NCI-H510A (cell line): Measurements from ENCODE around the gene USP47.

ENCODE experiments used
- DNase-seq: peaks from one replicate; lab custom pipeline; 2025; lab: John Stamatoyannopoulos, UW

USP47 gene, protein sequence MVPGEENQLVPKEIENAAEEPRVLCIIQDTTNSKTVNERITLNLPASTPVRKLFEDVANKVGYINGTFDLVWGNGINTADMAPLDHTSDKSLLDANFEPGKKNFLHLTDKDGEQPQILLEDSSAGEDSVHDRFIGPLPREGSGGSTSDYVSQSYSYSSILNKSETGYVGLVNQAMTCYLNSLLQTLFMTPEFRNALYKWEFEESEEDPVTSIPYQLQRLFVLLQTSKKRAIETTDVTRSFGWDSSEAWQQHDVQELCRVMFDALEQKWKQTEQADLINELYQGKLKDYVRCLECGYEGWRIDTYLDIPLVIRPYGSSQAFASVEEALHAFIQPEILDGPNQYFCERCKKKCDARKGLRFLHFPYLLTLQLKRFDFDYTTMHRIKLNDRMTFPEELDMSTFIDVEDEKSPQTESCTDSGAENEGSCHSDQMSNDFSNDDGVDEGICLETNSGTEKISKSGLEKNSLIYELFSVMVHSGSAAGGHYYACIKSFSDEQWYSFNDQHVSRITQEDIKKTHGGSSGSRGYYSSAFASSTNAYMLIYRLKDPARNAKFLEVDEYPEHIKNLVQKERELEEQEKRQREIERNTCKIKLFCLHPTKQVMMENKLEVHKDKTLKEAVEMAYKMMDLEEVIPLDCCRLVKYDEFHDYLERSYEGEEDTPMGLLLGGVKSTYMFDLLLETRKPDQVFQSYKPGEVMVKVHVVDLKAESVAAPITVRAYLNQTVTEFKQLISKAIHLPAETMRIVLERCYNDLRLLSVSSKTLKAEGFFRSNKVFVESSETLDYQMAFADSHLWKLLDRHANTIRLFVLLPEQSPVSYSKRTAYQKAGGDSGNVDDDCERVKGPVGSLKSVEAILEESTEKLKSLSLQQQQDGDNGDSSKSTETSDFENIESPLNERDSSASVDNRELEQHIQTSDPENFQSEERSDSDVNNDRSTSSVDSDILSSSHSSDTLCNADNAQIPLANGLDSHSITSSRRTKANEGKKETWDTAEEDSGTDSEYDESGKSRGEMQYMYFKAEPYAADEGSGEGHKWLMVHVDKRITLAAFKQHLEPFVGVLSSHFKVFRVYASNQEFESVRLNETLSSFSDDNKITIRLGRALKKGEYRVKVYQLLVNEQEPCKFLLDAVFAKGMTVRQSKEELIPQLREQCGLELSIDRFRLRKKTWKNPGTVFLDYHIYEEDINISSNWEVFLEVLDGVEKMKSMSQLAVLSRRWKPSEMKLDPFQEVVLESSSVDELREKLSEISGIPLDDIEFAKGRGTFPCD (N-terminal part only)

DNA sequence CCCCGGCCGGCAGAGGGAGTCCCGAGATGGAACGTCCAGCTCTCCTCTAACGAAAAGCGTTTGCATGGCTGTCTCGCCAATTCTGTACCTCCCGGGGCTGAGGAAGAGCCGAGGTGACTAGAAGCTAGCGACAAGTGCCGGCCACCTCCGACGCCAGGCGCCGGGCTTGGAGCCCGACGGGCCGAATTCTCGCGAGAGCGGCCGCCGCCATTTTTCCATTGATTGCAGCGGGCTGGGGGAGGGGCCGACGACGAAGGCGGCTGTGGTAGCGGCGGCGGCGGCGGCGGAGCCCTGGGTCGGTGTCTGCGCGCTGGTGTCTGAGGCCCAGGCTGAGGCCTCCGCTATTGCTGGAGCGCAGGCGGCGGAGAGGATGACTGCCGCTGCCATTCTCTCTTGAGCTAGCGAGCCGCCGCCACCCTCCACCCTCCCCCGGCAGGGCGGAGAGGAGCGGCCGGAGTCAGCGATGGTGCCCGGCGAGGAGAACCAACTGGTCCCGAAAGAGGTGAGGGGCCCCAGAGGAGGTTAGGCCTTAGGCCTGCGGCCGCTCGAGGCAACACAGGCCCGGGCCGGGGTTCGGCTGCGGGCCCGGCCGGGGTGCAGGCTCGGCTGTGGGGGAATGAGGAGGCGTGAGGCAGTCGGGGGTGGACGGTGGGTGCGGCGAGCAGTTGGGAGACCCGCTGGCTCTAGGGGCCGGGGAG is at the start of gene USP47:
TSS of gene USP47 (plus strand) at position 250 of the 698 bp plus-strand sequence. CDS start at position 464, 214 bp downstream.
- peak; percentile 61 for DNase-seq

DNA sequence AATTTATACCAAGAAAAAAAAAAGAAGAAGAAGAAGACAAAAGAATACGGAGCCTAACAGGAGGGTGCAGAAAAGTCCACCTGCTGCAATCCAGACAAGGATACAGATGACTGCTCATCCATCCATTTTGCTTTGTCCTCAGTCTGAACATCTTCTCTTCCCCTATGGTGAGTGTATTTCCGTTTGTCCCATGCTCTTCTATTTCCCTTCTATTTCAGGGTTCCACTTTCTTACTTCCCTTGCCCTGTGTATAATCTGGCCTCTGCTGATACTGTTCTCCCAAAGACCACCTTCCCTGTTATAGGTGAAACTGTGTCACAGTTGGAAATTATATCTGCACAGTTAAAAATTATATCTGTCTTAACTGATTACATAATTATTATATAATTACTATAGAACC is 48.7 kb upstream of the USP47 start:
- DNase-seq: no peak

DNA sequence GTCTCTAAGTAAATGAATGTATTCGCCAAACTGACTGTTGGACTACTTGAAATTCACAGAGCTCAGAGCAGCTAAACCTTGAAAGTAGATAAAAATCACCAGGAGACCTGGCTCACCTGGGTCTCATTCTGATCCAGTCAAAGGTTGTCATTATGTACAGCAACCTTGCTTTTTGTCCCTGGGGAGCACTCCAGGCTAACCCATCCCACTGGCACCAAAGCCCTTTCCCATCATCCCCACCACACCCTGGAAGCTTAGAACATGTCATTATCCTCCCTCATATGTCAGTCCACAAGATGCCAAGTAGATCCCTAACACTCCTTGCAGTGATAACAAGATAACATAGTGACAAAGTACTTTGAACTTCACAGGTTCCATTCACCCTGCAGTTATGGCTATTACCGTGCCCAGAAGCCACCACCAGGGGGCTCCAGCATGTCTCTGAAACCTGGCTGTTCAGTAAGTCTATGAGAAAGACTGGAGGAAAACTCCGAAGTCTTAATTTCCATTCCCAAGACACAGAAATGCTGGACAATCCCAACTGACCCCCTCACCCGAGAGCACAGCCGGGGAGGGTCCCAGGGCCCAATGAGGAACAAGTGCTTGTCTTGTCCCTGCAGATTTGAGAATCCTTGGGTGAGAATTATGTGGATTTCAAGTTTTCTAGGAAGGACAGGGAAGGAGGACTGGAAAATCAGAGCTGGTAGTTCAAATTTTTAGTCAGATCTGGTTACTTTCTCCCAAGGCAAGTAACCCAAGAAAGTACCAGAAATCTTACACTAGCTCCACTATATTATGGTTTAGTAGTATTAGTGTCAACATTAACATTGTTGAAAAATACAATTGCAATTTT is 43.0 kb upstream of the USP47 start:
- no peak for DNase-seq

DNA sequence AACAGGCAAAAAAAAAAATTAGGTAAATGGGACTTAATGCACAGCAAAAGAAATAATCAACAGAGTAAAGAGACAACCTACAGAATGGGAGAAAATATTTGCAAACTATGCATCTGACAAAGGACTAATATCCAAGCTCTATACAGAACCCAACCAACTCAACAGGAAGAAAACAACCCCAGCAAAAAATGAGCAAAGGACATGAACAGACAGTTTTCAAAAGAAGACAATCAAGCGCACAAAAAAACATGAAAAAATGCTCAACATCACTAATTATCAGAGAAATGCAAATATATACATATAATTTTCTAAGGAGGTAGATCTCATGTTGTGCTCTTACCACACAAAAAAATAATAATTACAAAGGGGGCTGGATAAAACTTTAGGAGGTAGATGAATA is 36.5 kb upstream of the USP47 start:
- DNase-seq: no peak

DNA sequence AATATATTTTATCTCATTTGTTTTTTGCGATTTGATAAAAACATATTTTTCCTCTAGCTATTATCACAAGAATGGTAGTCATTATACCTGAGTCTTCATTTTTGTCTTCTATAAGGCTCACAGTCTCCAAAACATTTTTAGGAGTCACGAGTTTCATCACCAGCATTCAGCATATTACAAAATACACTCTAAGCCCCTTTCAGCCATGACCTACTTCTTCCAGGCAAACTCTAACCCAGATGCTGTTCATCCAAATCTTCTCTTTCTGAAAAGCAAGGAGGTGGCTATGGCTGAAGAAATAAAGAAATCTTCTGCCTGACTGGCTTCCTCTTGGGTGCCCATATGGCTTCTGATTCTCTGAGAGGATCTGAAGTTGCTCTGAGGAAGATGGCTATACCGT is 35.7 kb upstream of the USP47 start:
- no peak for DNase-seq

DNA sequence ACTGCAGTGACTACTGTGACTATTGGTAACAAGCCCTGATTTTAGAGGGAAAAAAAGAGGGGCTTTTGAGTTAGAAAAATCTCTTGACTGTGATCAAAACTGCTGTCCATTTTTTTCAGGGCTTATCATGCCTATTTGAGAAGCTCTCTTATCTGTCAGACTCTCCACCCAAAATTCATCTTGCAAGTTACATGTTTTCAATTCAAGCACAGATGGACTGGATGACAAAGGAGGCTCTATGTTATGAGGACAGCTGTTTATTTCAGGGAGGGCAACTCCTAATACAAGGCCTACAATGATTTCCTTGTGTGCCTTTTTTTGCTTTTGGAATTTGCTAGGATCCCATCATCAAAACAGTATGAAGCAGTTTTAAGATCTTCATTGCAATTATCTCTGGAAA is 35.2 kb upstream of the USP47 start:
- DNase-seq: no peak

DNA sequence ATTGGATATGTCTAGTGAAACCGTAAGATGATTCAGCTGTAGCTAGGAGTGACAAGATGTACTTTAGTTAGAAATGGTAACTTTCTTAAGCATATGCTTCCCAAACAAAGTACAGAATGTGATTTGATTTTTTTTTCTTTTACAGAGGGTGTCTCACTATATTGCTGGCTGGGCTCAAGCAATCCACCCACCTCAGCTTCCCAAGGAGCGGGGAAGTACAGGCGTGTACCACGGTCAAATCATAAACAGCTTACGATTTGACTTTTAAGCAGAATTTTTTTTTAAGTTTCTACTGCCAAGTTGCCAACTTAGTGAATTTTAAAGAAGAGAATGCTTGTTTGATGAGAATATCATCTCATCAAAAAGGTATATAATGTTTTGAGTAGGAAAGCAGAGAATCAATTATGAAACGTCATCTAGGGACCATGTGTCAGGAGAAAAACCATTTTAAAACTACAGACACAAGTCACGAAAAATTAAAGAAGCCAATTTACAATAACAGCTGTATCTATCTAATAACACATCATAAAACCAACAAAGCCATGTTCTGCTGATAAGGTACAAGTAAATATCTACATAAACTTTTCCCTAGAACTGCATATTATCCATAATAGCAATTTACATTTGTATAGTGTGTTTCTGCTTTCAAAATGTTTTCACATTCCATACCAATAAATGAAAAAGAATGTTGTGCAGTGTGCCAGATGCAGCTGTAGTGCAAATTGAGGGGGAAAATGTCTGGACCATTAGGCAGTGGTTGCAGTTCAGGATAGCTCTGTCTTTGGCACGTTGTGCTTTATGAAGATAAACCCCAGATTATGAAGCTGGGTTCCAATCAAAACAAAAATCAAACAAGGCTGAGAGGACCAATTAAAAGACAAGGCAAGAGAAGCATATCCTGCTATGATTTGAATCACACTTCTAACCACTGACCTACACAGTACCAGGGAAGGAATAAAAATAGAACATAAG is 33.7 kb upstream of the USP47 start:
- DNase-seq: no peak

DNA sequence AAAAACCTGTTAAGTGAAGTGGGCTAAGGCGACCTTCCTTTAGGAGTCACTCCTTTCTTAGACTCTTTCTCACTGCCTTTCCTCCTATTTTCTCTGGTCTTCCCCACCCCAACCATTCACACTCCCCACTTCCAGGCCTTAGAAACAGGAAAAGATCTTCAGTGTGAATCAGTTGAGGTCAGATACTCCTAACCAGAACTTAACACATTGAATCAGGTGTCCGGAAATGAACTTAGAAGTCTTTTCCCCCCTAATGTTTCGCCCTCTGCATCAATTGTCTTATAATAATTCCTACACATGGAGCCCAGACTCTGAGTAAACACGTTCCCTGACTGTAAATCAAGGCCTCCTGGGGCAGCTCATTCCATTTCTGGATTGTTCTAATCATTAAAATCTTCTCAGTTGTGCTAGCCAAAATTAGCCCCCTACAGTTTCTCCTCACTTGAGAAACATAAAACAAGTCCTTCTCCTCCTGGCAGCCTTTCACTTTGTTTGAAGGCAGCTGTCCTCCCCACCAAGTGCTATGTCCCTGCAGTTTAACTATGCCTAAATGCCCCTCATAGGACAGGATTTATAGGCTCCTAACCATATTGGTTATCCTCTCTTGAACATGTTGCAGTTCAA is 32.7 kb upstream of the USP47 start:
- no peak for DNase-seq

DNA sequence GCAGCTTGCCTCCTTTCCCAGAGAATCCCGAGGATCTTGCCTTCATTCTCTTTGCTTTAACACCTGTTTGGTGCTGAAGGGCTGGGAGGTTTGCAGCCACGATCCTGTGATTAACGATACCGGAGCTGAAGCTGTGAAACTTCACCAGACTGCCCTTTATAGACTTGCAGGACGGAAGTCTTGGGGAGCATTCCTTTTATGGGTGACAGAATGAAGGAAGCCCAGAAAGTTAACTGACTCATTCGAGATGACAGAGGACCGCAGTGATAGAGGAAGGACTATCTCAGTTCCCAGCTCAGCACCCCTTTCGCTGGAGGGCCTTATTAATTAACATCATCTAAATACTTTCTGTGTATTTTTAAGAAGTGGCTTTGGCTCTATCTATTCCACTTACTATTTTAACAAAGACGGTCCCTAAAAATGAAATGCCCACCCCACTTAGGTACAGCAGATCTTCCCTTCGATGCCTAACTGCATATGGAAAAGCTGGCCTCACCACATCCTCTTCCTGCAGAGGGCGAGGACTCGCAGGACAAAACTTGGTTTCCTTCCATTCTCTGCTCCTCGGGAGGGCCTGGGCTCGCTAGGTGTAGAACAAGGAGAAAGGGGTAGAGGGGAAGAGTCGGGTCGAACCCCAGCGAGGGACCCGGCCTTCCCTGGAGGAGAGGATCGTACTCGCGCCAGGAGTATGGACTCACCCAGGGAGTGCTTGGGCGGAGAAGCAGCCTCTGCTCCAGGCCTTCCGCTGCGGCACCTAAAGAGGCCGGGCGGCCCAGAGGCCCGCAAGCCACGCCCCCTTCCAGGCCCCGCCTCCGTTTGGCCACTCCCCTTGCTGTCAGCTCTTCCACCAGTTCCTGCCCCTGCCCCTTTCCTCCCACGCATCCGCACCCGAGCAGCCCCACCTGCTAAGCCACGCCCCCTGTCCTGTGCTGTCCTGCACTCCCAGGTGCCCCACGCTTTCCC is 30.7 kb upstream of the USP47 start:
- no peak for DNase-seq

DNA sequence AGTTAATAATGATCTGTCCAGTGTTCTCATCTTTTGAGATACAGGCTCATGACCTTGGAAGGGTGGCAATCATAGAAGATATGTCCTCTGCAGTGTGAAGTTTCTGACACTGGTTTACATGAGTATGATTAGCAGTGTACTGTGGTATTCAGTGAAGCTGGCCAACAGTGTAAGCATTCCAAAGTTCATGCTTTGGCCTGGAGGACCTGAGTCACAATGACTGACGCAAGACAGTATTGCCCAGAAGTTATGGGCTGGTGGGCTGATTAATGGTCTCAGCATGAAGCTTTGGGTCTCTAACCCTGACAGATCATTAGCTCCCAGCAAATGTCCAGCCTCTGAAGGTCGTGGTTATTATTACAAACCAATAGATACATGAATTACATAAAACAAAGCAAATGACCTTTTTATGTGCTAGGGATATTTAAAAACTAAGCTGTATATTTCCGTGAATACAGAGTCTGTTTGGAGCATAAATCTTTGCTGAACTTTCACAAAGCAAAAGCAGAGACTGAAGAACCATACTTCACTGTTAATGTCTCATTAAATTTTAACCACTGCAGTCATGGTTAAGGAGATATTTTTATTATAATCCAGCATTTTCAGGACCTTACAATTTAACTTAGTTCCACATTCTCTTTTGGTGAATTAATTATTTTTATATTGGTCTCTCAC is 28.3 kb upstream of the USP47 start:
- no peak for DNase-seq

DNA sequence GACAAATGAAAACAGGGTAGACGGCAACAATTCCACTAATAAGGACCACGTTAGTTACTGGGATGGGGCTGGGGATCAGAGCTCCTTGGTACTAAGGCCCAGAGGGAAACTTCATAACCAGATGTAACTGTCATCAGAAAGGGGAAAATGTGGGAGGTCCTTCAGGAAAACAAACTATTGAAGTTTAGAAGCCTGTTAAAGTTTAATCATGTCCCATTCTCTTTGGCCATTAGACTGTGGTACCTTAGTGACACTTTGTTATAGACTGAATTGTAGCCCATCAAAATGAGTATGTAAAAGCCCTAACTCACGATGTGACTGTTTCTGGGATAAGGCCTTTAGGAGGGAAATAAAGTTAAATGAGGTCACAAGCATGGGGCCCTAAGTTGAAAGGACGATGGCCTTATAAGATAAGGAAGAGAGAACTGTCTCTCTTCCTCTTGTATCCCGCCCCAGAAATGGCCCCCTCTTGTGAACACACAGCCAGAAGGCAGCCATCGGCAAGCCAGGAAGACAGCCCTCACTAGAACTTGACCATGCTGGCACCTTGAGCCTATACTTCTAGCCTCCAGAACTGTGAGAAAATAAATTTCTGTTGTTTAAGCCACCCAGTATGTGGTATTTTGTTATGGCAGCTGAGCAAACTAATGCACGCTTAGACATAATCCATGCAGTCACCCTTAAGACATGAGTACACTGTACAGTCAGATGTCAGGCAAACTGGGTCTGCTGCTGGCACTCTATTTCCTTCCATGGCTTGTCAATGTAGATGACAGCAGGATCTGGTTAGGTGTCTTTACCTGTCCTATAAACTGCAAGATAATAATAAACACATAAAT is 26.9 kb upstream of the USP47 start:
- DNase-seq: no peak

DNA sequence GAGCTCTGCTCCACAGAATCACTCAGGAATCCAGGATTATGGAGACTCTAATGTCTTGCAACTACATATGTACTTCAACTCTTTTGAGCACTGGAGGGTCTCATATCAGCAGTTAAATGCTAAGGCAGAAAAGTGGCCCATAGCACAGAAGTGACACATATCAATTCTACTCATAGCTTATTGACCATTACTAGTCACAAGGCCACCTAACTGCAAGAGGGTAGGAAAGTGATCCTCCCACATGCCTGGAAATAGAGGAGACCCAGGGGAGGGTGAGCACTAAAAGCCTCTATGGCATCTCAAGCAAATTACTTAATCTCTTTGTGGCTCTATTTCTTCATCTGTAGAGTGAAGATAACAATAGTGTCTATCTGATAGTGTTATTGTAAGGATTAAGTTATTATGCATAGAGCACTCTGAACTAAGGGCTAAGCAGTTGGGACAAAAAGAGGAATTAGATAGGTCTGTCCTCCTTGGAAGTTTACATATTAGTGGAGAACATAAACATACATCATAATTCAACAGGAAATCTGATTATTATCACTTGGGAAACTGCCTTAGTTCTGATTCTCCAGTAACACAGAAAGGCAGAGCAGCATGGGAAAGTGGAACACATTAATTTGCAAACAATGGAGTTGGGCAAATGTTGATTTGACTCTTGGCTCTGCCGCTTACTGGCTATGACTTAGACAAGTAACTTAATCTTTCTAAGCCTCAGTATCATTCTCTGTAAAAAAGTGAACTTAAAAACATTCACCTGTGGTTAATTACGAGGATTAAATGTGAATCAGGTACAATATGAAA is 25.1 kb upstream of the USP47 start:
- no peak for DNase-seq

DNA sequence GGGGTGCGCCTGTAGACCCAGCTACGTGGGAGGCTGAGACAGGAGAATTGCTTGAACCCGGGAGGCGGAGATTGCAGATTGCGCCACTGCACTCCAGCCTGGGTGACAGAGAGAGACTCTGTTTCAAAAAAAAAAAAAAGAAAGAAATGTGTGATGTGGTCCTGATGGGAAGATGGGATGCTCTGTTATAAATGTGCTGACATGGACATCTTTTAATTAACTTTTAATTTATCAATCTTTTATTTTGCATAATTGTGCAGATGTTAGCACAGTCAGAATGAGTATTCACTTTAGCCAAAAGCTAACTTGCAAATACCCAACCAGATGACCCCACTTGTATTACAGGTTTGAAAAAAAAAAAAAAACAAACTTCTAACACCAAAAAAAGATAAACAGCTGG is 23.8 kb upstream of the USP47 start:
- no peak for DNase-seq

DNA sequence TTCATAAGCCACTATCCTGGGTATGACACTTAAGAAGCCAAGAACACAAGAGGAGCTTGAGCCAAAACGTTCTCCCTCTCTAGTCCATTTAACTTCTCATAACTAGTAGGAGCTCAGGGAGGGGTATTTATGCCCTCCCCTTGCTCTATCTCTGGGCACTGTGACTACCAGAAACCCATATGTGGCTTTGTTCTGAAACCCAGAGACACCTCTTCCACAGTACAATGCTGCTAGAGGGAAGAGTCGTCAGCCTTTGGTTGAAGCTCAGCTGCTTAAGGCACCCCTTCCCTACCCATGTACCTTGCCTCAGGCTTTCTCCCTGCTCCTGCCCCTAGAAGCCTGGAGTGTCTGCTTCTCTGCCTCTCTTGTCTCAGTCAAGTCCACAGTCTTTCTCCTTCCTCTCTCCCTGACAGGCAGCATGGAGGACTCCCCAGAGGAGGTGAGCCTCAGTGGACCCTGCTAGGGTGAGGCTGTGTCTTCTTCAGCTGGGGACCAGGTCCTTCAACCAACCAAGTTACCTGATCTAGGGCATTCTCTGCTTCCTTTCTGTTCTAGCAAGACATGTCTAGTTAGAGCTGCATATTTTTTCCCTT is 23.1 kb upstream of the USP47 start:
- no peak for DNase-seq

DNA sequence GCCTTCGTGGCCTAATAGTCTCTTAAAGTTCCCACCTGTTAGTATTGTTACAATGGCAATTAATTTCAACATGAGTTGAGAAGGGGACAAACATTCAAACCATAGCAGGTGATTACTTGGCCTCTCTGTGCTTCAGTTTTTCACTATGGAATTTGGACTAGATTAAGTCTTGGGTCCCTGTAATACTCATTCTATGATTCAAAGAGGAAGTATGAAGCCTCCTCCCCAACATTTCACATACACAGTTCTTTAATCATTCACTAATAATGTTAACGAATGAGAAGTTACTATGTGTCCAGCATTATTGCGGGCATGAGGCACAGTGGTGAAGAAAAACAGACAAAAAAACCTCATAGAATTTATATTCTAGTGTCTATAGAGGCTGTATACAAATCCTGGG is 19.9 kb upstream of the USP47 start:
- DNase-seq: no peak
